HepG2 (cell line): ENCODE measurements around the gene S100P. TPM values are rescaled to one million over a fixed set of nuclear protein-coding genes. Genes with fewer than 3 reads are reported as not detected.
"Not testable (repeated sequence)": the region's sequence is repeated elsewhere in the genome, so short reads cannot be mapped to it uniquely, and the experiment has no call there.

Experiments used
- ATAC-seq: fragments of 200-7000 bp; cut with Tn5 transposase; 3 replicates; pipeline ENCODE4 v1.9.1; 2020; ENCODE audit warnings: mild to moderate bottlenecking, moderate library complexity
- BruUV-seq: library from RNA; stranded (reverse); fragments of 400-500 nt; replicated peaks from 2 replicates; lab custom pipeline; 2021; lab: Mats Ljungman, UMichigan
- CTCF ChIA-PET: fragments of 300-600 bp; formaldehyde crosslinking; extraction: SDS; loops from one replicate; lab custom pipeline; 2021; ENCODE audit warnings: low total read pairs, inconsistent platforms, low intra/inter-chr PET ratio; lab: Yijun Ruan, JAX
- POLR2A ChIA-PET: fragments of 350-600 bp; sonication (Branson Sonifier 250); formaldehyde crosslinking; loops from one replicate; lab custom pipeline; 2020; ENCODE audit warnings: antibody characterized with exemption, inconsistent platforms; lab: Yijun Ruan, JAX
- DNase-seq: peaks from one replicate; pipeline ENCODE4 v3.0.0-alpha.2; 2015; ENCODE audit warnings: low spot score
- FAIRE-seq: peaks from 3 replicates; lab custom pipeline; 2011; peaks lifted over from hg19 to GRCh38; lab: Jason Lieb, UNC
- H2AFZ ChIP-seq: one replicate; pipeline ENCODE4 v1.6.1; 2011; ENCODE audit warnings: low read length, inconsistent platforms
- H3K27ac ChIP-seq: fragments of 300-600 bp; 3 replicates; pipeline ENCODE4 v1.8.0; 2011; ENCODE audit warnings: mixed run types, mild to moderate bottlenecking, mixed read lengths, low read length, inconsistent platforms; ENCODE audit not compliant: insufficient read depth; ENCODE audit errors: extremely low read length
- H3K27me3 ChIP-seq, 2 experiments: fragments of 200-600 bp in 1 of 2; 2 replicates in 1 of 2; 3 replicates in 1 of 2; pipeline versions ENCODE4 v1.6.0 to v1.8.0; 2011; ENCODE audit warnings: low read length in 2 of 2, mild to moderate bottlenecking in 2 of 2, moderate library complexity in 2 of 2, inconsistent platforms in 1 of 2; ENCODE audit not compliant: insufficient read depth in 2 of 2, control insufficient read depth in 1 of 2
- H3K36me3 ChIP-seq, 2 experiments: fragments of 200-600 bp in 1 of 2; replicated peaks in 1 of 2; 2 replicates in 1 of 2; 3 replicates in 1 of 2; pipeline versions ENCODE4 v1.5.1 to v1.8.0; 2011; ENCODE audit warnings: low read length in 2 of 2, inconsistent platforms in 1 of 2; ENCODE audit not compliant: insufficient read depth in 2 of 2, control insufficient read depth in 1 of 2
- H3K4me1 ChIP-seq: 2 replicates; pipeline ENCODE4 v1.5.1; 2012; ENCODE audit warnings: low read length, inconsistent platforms; ENCODE audit not compliant: insufficient read depth
- H3K4me2 ChIP-seq: 2 replicates; pipeline ENCODE4 v1.6.0; 2011; ENCODE audit warnings: low read depth, low read length, inconsistent platforms
- H3K4me3 ChIP-seq, 3 experiments: fragments of 200-600 bp in 1 of 3; sonication (generic), shearing (Covaris generic) in 1 of 3; replicated peaks in 1 of 3; 2 replicates each; pipeline ENCODE4 v1.5.1; 2011 to 2016; ENCODE audit warnings: low read length in 3 of 3, inconsistent platforms in 2 of 3, low read depth in 2 of 3, mild to moderate bottlenecking in 2 of 3, control low read depth in 1 of 3, mixed read lengths in 1 of 3; ENCODE audit not compliant: insufficient read depth in 1 of 3
- H3K79me2 ChIP-seq: one replicate; pipeline ENCODE4 v1.6.1; 2011; ENCODE audit warnings: low read length, inconsistent platforms; ENCODE audit not compliant: insufficient read depth
- H3K9ac ChIP-seq: 2 replicates; pipeline ENCODE4 v1.6.0; 2011; ENCODE audit warnings: mild to moderate bottlenecking, low read depth, low read length, inconsistent platforms; ENCODE audit not compliant: insufficient read depth
- H3K9me3 ChIP-seq: 2 replicates; pipeline ENCODE4 v1.5.1; 2012; ENCODE audit warnings: mild to moderate bottlenecking, low read length
- H4K20me1 ChIP-seq: 2 replicates; pipeline ENCODE4 v1.6.0; 2011; ENCODE audit warnings: inconsistent platforms, mild to moderate bottlenecking, low read length, moderate library complexity; ENCODE audit not compliant: insufficient read depth
- CTCF ChIP-seq: sonication (generic); formaldehyde crosslinking; IDR thresholded peaks from 2 replicates; pipeline ENCODE4 v1.5.0; 2020; ENCODE audit warnings: mild to moderate bottlenecking, missing genetic modification reagents, moderate library complexity
- HOXA5 ChIP-seq: sonication (generic); formaldehyde crosslinking; IDR thresholded peaks from 2 replicates; pipeline ENCODE4 v1.4.0; 2020; ENCODE audit warnings: missing genetic modification reagents
- MXD3 ChIP-seq: IDR thresholded peaks from 2 replicates; pipeline ENCODE4 v1.6.1; 2016; ENCODE audit warnings: mild to moderate bottlenecking, missing biosample characterization, missing genetic modification reagents
- POGZ ChIP-seq: sonication (generic); formaldehyde crosslinking; IDR thresholded peaks from 2 replicates; pipeline ENCODE4 v1.4.0; 2020; ENCODE audit warnings: mild to moderate bottlenecking, missing genetic modification reagents
- POLR2G ChIP-seq: fragments of 200-400 bp; formaldehyde crosslinking; IDR thresholded peaks from 2 replicates; pipeline ENCODE4 v1.6.1; 2018; ENCODE audit warnings: mild to moderate bottlenecking, low read depth, low read length, moderate library complexity
- SOX13 ChIP-seq, 3 experiments: fragments of 450-650 bp in 1 of 3; sonication (generic) in 1 of 3; formaldehyde crosslinking in 1 of 3; IDR thresholded peaks in 2 of 3; conservative IDR thresholded peaks in 1 of 3; 2 replicates each; pipeline versions ENCODE4 v1.5.0 to v1.6.1; 2016 to 2020; ENCODE audit warnings: antibody characterized with exemption in 1 of 3, mild to moderate bottlenecking in 1 of 3, missing compliant biosample characterization in 1 of 3, missing genetic modification reagents in 1 of 3, moderate library complexity in 1 of 3
- SRY ChIP-seq: sonication (generic); formaldehyde crosslinking; IDR thresholded peaks from 2 replicates; pipeline ENCODE4 v1.8.0; 2022; ENCODE audit warnings: mild to moderate bottlenecking, missing genetic modification reagents
- TOPORS ChIP-seq: sonication (generic); formaldehyde crosslinking; IDR thresholded peaks from 2 replicates; pipeline ENCODE4 v1.8.0; 2023; ENCODE audit warnings: mild to moderate bottlenecking, missing genetic modification reagents
- ZBTB34 ChIP-seq: sonication (generic); formaldehyde crosslinking; IDR thresholded peaks from 2 replicates; pipeline ENCODE4 v1.8.0; 2022; ENCODE audit warnings: mild to moderate bottlenecking, missing genetic modification reagents
- ZSCAN5A ChIP-seq: sonication (generic); formaldehyde crosslinking; IDR thresholded peaks from 2 replicates; pipeline ENCODE4 v1.8.0; 2022; ENCODE audit warnings: mild to moderate bottlenecking, missing genetic modification reagents, borderline replicate concordance
- WGBS: methylation state at CpG from one replicate; pipeline ENCODE4 v1.1.6; 2017; ENCODE audit warnings: low lambda C conversion rate; 5-methylcytosine and 5-hydroxymethylcytosine counted together
- in situ Hi-C: cut with HindIII; loops from 2 replicates; pipeline ENCODE4 v1.10.0; 2017; ENCODE audit warnings: low pct_unique_long_range_greater_than_20kb; ENCODE audit not compliant: extremely low pct_ligation_motif_present
- intact Hi-C: fragments of 100-400 bp; cut with micrococcal nuclease; formaldehyde crosslinking; loops from one replicate; pipeline ENCODE4 v1.10.0; 2022; ENCODE audit not compliant: unreplicated experiment
- polyA plus RNA-seq, 8 experiments: library from polyadenylated mRNA; depleted of rRNA in 3 of 8; stranded (reverse) in 7 of 8; unstranded in 1 of 8; fragments of >200 nt; fragmentation: Illumina TruSeq in 4 of 8; extraction: Trizol in 4 of 8; gene quantifications; 2 replicates each; pipeline versions ENCODE4 v1.2.1 to v1.2.3, GENCODE V29; 2011 to 2016; ENCODE audit warnings: low read depth in 4 of 8, missing spikeins in 1 of 8, mixed read lengths in 1 of 8; ENCODE audit not compliant: insufficient read depth in 1 of 8
- total RNA-seq, 5 experiments: library from RNA; depleted of rRNA; stranded (reverse); fragments of >200 nt; fragmentation: Illumina TruSeq; extraction: Trizol; gene quantifications; 2 replicates each; pipeline ENCODE4 v1.2.3, GENCODE V29; 2016; ENCODE audit warnings: low read depth in 1 of 5

Gene S100P
- total and polyA plus RNA-seq, 2 of the 13 experiments (the other 11 are each of a cell fraction or from before 2014, with no cell fraction given) = 278 to 1,649 TPM

GRCh38 chr4:6672541-6673190 is 21.0 kb upstream of the S100P start (continued):
- 0 out of 2 replicates have a peak, but pooled peaks have one; percentile 48 for TF ChIP-seq MXD3
- 0 out of 2 replicates have a peak, but pooled peaks have one; percentile 11 for TF ChIP-seq CTCF (CRISPR knock-in tag)

- H3K9me3 ChIP-seq; H2AFZ ChIP-seq; FAIRE-seq; H3K27me3 ChIP-seq; in situ Hi-C loops; TF ChIP-seq SOX13 (CRISPR knock-in tag; conservative IDR thresholded peaks at IDR 0.05 in 1 of 2, IDR thresholded peaks at IDR 0.05 in 1 of 2): not testable (repeated sequence)
- H3K79me2 ChIP-seq = peaks cover 29% of the 10 kb centered on the region
- H3K4me3 ChIP-seq = peak overlapping the region; percentile 61 to 78 (median 68); a peak in 5 of 6 replicates
- DNase-seq = peak; percentile 60
- H3K4me2 ChIP-seq = peak overlapping the region; percentile 91
- TSS peak; percentile 88 for BruUV-seq
- POLR2A ChIA-PET = interaction anchor here (0.7 to 7.2 kb wide), 35 partner anchors 8 to 401 kb away, joined by 3 to 122 read pairs (median 6); partner anchors contain the start of genes BLOC1S4, MAN2B2, MRFAP1 and MRFAP1L1
- H3K27ac ChIP-seq = peak overlapping the region; percentile 91
- H4K20me1 ChIP-seq = peaks cover 14% of the 10 kb centered on the region
- CTCF ChIA-PET = interaction anchor here (3.0 kb wide), 1 partner anchor 15 kb away, joined by 10 read pairs; no protein-coding TSS in a partner anchor
- ATAC-seq = peak; percentile 67
- peak overlapping the region; percentile 75 for H3K9ac ChIP-seq
- peaks cover 41% of the 10 kb centered on the region for H3K4me1 ChIP-seq
- WGBS = 26% methylated on average over 12 of the region's 14 CpGs
- H3K36me3 ChIP-seq = peaks cover 0 to 13% of the 10 kb centered on the region in 2 experiments; a peak in 3 of 5 replicates
- intact Hi-C loops = loop anchor here (1.0 kb wide), 1 partner anchor 37 kb away; no protein-coding TSS in a partner anchor
- TF ChIP-seq POLR2G (peak; percentile 77), ZBTB34 (CRISPR knock-in tag) (peak; percentile 82), SOX13 (IDR thresholded peaks at IDR 0.05) (0 out of 2 replicates have a peak, but pooled peaks have one; percentile 27), ZSCAN5A (CRISPR knock-in tag) (peak; percentile 90; the same call in 1 of the 2 replicates), POGZ (CRISPR knock-in tag) (peak; percentile 82), SRY (CRISPR knock-in tag) (peak; percentile 49; the same call in 1 of the 2 replicates), HOXA5 (peak; percentile 50; the same call in 1 of the 2 replicates), TOPORS (CRISPR knock-in tag) (0 out of 2 replicates have a peak, but pooled peaks have one; percentile 34)
Measured at GRCh38 chr4:6673191-6673659, 20.5 kb upstream of the S100P start.
